GM12865 (cell line): ENCODE results near the gene MT1E.

ENCODE experiments used
- DNase-seq: peaks from one replicate; pipeline ENCODE4 v3.0.0; 2010; ENCODE audit warnings: low read depth
- H3K4me3 ChIP-seq: 2 replicates; pipeline ENCODE4 v1.5.1; 2011; ENCODE audit warnings: mild to moderate bottlenecking, low read depth, low read length, control low read depth
- TF ChIP-seq, protein P1 (sequence below): IDR thresholded peaks from 2 replicates; pipeline ENCODE4 v1.5.1; 2011; ENCODE audit warnings: low read length, control low read depth, low read depth, inconsistent platforms; ENCODE audit not compliant: insufficient read depth; ENCODE audit errors: missing control alignments

MT1E gene

DNA sequence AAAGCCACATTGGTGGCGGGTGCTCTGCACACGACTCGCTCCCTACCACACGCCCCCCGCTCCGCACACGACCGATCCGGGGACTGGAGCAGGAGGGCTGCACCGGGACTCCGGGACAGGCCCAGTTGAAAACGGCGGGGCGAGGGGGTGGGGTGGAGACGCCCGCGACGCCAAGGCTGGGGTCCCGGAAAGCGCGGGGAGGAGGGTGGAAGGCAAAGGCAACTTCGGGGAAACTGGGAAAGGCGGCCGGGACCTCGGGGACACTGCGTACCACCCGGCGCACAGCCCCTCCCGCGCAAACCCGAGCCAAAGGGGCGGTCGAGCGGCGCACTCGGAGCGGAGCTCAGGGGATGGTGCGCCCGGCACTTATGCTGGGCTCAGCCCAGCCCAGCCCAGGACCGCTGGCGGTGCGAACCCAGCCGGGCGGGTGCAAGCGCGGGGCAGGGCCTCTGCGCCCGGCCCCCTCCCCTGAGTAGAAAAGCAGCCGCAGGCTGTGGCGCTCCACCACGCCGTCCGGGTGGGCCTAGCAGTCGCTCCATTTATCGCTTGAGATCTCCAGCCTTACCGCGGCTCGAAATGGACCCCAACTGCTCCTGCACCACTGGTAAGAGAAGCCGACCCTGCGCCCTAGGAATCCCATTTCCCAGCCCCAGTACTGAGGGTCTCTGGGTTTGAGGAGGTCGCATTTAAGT is 6.7 kb downstream of the MT1E start, which contains the start of gene MT1M:
Gene MT1M (plus strand): TSS at position 504 of the 692 bp plus-strand sequence. CDS start 73 bp downstream, at position 577.
- no peak for DNase-seq
- TF ChIP-seq, protein P1, sequence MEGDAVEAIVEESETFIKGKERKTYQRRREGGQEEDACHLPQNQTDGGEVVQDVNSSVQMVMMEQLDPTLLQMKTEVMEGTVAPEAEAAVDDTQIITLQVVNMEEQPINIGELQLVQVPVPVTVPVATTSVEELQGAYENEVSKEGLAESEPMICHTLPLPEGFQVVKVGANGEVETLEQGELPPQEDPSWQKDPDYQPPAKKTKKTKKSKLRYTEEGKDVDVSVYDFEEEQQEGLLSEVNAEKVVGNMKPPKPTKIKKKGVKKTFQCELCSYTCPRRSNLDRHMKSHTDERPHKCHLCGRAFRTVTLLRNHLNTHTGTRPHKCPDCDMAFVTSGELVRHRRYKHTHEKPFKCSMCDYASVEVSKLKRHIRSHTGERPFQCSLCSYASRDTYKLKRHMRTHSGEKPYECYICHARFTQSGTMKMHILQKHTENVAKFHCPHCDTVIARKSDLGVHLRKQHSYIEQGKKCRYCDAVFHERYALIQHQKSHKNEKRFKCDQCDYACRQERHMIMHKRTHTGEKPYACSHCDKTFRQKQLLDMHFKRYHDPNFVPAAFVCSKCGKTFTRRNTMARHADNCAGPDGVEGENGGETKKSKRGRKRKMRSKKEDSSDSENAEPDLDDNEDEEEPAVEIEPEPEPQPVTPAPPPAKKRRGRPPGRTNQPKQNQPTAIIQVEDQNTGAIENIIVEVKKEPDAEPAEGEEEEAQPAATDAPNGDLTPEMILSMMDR, result no peak
- no peak within 1 kb of the TSS for H3K4me3 ChIP-seq

DNA sequence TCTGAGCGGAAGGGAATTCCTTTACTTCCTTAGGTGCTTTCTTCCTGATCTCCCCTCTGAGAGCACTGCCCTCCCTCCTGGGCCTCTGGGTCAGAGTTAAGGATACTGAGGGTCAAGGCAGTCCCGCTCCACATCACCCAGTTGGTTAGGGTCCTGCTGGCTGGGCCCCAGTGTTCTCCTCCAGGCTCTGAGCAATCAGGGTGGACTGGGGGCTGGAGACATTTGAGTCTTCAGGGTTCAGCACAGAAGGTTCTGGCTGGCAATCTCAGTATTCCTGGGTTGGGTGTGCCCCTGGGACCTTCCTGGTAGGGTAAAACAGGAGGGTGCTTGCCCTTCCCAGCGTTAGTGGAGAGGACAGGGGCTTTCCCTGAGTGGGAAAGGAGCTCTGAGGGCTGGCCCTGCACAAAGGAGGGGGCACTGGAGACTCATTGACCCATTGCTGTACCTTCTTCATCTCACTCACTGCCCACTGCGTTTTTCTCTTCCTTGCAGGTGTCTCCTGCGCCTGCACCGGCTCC is 7.3 kb downstream of the MT1E start:
- no peak overlapping the region for H3K4me3 ChIP-seq

DNA sequence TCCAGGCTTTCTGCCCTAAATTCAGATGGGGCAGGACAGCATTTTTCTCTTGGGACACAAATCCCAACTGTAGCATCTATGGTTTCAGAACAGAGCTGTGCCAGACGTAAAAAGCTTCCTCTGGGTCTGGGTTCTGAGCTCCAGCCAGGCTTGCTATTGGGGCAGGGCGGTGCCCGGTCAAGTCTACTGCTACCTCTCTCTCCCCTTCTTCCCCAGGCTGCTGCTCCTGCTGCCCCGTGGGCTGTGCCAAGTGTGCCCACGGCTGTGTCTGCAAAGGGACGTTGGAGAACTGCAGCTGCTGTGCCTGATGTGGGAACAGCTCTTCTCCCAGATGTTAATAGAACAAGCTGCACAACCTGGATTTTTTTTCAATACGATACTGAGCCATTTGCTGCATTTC is 8.0 kb downstream of the MT1E start:
- H3K4me3 ChIP-seq, result no peak overlapping the region
- DNase-seq, result no peak
- TF ChIP-seq, protein P1, result no peak

More for the DNA sequence above, 7.3 kb downstream of the MT1E start:
- no peak for DNase-seq
- TF ChIP-seq, protein P1, result no peak

DNA sequence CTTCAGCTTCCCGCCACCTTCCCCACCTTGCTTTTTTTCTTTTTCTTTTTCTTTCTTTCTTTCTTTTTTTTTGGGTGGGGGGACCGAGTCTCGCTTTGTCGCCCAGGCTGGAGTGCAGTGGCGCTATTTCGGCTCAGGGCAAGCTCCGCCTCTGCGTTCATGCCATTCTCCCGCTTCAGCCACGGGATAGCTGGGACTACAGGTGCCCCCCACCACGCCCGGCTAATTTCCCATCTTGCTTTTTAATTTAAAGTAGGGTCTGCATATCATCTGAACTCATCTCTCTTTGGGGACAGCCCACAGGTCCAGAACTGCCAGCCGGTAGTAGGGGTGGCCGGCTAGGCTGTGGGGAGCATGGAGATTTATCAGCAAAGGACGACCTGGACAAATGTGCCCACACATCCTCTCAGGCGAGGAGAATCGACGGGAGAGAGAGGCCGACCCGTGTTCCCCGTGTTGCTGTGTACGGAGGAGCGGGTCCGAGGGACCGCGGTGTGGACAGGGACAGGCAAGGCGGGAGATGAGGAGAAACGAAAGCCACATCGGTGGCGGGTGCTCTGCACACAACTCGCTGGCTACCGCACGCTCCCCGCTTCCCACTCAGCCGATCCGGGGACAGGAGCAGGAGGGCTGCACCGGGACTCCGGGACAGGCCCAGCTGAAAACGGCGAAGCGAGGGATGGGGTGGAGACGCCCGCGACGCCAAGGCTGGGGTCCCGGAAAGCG is 9.3 kb downstream of the MT1E start:
- no peak overlapping the region for H3K4me3 ChIP-seq
- no peak for DNase-seq
- TF ChIP-seq, protein P1, result no peak

DNA sequence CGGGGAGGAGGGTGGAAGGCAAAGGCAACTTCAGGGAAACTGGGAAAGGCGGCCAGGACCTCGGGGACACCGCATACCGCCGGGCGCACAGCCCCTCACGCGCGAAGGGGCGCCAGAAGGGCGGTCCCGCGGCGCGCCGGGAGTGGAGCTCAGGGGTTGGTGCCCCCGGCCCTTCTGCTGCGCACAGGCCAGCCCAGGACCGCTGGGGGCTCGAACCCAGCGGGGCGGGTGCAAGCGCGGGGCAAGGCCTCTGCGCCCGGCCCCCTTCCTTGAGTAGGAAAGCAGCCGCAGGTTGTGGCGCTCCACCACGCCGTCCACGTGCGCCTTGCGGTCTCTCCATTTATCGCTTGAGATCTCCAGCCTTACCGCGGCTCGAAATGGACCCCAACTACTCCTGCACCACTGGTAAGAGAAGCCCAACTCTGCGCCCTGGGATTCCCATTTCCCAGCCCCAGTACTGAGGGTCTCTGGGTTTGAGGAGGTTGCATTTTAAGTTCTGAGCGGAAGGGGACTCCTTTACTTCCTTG is 9.9 kb downstream of the MT1E start:
- H3K4me3 ChIP-seq, result no peak overlapping the region
- no peak for DNase-seq

DNA sequence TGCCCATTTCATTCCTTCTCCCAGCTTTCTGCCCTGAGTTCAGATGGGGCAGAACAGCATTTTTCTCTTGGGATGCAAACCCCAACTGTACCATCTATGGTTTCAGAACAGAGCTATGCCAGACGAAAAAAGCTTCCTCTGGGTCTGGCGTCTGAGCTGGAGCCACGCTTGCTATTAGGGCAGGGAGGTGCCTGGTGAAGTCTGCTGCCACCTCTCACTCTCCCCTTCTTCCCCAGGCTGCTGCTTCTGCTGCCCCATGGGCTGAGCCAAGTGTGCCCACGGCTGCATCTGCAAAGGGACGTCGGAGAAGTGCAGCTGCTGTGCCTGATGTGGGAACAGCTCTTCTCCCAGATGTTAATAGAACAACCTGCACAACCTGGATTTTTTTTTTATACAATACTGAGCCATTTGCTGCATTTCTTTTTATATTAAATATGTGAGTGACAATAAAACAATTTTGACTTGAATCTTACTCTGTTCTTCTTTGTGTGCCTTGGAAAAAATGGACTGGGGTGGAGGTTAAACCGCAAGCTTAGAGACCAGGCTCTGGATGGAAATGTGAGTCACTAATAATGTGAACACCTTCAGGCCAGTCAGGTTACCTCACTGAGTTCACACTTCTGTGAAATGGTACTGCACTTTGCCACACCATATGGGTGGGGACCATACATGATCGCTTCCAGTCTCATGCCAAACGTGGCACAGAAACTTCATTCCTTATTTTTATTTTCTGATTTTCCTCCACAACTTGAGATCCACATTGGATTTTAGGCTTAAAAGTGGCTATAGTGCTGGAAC is 11.2 kb downstream of the MT1E start:
- TF ChIP-seq, protein P1, result no peak
- H3K4me3 ChIP-seq, result no peak overlapping the region
- no peak for DNase-seq

More for the DNA sequence above, 9.9 kb downstream of the MT1E start:
- TF ChIP-seq, protein P1, result no peak
